Skeletal muscle tissue (tissue), 4 donors: ENCODE data around the gene REC114. TPM values are rescaled to one million over a fixed set of nuclear protein-coding genes. Genes with fewer than 3 reads are reported as not detected.
"Not testable (repeated sequence)": the region's sequence is repeated elsewhere in the genome, so short reads cannot be mapped to it uniquely, and the experiment has no call there.

Source experiments
- H3K27ac ChIP-seq: one replicate; pipeline ENCODE4 v1.7.0; 2013; ENCODE audit warnings: mild to moderate bottlenecking, low read depth, low read length, inconsistent platforms
- H3K27me3 ChIP-seq, 3 donors: one replicate each; pipeline ENCODE4 v1.7.0; 2013; ENCODE audit warnings: low read length in 3 of 3; ENCODE audit not compliant: control insufficient read depth in 3 of 3, insufficient read depth in 3 of 3
- H3K36me3 ChIP-seq, 3 donors: one replicate each; pipeline ENCODE4 v1.7.0; 2013; ENCODE audit warnings: low read length in 3 of 3; ENCODE audit not compliant: control insufficient read depth in 3 of 3, insufficient read depth in 3 of 3
- H3K4me1 ChIP-seq, 3 donors: one replicate each; pipeline ENCODE4 v1.7.0; 2013; ENCODE audit warnings: low read length in 3 of 3, mild to moderate bottlenecking in 3 of 3; ENCODE audit not compliant: control insufficient read depth in 3 of 3, insufficient read depth in 3 of 3
- H3K4me3 ChIP-seq, 3 donors: one replicate each; pipeline ENCODE4 v1.7.0; 2013; ENCODE audit warnings: low read length in 3 of 3
- H3K9ac ChIP-seq, 3 donors: one replicate each; pipeline ENCODE4 v1.7.0; 2013; ENCODE audit warnings: low read length in 3 of 3, mild to moderate bottlenecking in 3 of 3, moderate library complexity in 2 of 3, low read depth in 1 of 3
- H3K9me3 ChIP-seq, 3 donors: one replicate each; pipeline ENCODE4 v1.7.0; 2013; ENCODE audit warnings: low read length in 3 of 3; ENCODE audit not compliant: control insufficient read depth in 3 of 3
- total RNA-seq: library from RNA; depleted of rRNA; stranded (reverse); fragments of >200 nt; gene quantifications from one replicate; pipeline ENCODE4 v1.2.3, GENCODE V29; 2014
- donor health status: Osteomylitis.

Gene REC114
- total RNA-seq, 1 donor from 2014 or later = not detected

DNA sequence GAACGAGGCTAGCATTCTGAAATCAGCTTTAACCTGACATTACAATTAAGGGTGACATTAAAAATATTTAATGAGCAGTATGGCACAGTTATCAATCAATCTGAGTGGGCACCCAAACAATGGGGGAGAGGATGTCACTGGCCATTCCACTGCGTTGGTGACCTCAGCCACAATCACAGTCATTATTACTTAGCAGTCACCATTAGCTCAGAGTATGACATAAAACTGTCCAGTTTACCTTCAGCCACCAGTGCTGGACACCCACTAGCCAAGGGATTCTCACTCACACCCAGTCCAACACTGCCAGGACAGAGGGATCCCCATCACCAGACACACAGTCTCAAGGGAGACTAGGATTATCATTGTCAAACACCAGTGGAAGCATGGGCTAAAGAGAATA, 17.5 kb upstream of the REC114 start:
- Histone ChIP-seq H3K36me3 (no peaks in the 10 kb centered on the region), H3K9ac (no peak overlapping the region), H3K4me3 (no peak overlapping the region), H3K27me3 (peaks cover 4 to 12% (median 5%) of the 10 kb centered on the region in 3 donors), H3K4me1 (no peaks in the 10 kb centered on the region), H3K9me3 (no peaks in the 10 kb centered on the region), H3K27ac (no peak overlapping the region)

DNA sequence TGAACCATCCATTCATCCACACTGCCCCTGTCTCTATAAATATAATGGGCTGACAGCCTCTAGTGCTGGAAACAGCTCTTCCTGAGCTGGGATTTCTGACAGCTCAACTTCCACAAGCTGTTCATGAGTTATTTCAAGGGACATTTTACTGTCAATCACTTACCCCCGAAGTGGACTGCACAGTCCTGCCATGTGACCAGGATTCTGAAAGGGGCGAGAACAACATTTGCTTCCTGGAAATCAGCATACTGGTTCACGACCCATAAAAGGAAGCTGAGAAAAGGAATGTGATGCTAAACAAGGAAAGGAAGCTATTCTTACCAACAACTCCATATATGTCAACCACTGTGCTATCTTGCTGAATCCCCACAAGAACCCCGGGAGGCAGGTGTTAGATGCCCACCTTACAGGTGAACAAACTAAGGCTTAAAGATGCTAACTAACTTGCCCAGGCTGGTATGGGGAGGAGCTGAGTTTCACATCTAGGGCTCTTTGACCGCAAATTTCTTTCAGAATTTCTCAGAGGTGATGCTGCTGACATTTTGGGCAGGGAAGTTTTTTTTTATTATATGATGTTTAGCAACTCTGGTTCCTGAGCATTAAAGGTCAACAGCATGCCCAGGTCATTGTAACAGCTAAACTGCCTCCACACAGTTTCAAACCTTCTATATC, 16.5 kb upstream of the REC114 start:
- Histone ChIP-seq H3K36me3 (no peaks in the 10 kb centered on the region), H3K9me3 (no peaks in the 10 kb centered on the region), H3K4me1 (no peaks in the 10 kb centered on the region), H3K9ac (no peak overlapping the region), H3K27me3 (peaks cover 5 to 12% (median 8%) of the 10 kb centered on the region in 3 donors), H3K4me3 (no peak overlapping the region), H3K27ac (no peak overlapping the region)

DNA sequence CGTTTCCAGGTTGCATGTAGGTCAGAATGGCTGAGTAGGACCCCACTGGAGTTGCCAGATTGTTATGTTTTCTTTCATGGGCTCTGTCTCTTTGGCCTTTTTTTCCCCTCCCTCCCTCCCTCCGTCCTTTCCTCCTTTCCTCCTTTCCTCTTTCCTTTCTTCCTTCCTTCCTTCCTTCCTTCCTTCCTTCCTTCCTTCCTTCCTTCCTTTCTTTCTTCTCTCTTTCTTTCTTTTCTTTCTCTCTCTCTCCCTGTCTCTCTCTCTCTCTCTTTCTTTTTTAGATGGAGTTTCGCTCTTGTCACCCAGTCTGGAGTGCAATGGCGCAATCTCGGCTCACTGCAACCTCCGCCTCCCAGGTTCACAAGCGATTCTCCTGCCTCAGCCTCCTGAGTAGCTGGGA, 11.6 kb upstream of the REC114 start:
- H3K9me3 ChIP-seq, H3K36me3 ChIP-seq, H3K4me1 ChIP-seq, H3K9ac ChIP-seq, H3K4me3 ChIP-seq, H3K27ac ChIP-seq: not testable (repeated sequence)
- H3K27me3 ChIP-seq = peaks cover 10 to 12% (median 11%) of the 10 kb centered on the region in 3 donors

DNA sequence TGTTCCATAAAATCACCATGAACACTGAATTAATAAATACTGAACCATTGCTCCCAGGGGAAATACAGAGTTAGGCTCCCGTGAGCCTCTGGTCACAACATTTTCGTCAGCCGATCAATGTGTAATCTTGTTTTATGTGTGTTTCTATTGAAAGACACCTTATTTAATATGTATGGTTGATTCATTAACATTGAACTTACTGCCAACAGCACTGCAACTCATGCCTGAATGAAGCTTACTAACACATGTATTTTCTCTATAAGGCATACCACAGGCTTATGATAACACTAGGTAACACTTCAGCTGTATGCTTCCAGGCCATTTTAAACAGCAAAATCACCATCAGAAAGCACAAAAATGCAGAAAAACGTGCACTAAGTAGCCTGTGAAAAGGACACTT, 9.1 kb upstream of the REC114 start:
- Histone ChIP-seq H3K9me3 (no peaks in the 10 kb centered on the region), H3K4me3 (no peak overlapping the region), H3K9ac (no peak overlapping the region), H3K27ac (no peak overlapping the region), H3K4me1 (no peaks in the 10 kb centered on the region), H3K27me3 (peaks cover 18 to 20% (median 19%) of the 10 kb centered on the region in 3 donors), H3K36me3 (no peaks in the 10 kb centered on the region)

DNA sequence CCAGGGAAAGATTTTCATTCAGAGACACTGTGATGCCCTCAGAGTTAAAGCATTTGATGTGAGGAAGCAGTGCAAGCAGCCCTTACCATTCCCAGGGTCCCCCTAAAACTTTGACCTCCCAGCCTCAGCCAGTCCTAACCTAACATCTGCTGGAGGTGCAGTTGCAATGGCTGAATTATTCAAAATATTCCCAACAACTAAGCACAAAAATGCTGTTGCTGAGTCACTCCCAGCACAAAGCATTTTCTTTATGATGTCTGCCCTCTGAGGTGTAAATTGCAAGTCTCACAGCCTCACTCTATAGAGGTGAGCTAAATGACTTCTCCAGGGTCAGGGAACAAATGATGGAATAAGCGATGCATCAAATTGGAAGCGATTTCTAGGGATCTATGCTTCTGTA, 6.4 kb upstream of the REC114 start:
- H3K36me3 ChIP-seq = no peaks in the 10 kb centered on the region
- no peak overlapping the region for H3K9ac ChIP-seq
- H3K9me3 ChIP-seq = no peaks in the 10 kb centered on the region
- no peak overlapping the region for H3K4me3 ChIP-seq
- no peaks in the 10 kb centered on the region for H3K4me1 ChIP-seq
- no peak overlapping the region for H3K27ac ChIP-seq
- H3K27me3 ChIP-seq = peaks cover 14 to 20% (median 19%) of the 10 kb centered on the region in 3 donors

DNA sequence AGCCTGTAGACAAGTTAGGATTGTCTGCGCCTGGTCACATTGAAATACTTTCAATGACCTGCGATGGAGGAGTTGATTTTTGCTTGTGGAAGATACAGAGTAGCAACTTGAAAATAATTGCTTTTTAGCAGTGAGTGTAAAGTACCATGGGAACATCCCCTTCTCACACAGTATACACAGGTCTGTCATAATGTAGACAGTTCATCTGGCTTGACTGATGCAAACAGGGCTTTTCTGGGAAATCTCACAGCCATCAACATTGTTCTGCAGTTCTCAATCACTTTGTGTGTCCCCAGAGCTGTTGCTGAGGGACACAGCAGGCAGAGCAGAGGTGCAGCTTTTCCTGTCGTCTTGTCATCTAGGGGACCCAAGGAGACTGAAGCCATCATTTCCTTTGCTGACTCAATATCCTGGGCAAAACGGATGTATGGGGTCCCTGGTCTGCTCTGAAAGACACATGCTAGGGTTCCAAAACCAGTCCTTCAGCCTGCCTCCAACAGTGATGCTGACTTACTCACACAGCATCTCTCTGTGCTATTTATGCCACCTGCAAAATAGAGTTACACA, 5.3 kb upstream of the REC114 start:
- H3K36me3 ChIP-seq = no peaks in the 10 kb centered on the region
- peaks cover 16 to 23% (median 19%) of the 10 kb centered on the region in 3 donors for H3K27me3 ChIP-seq
- no peaks in the 10 kb centered on the region for H3K4me1 ChIP-seq
- no peak overlapping the region for H3K27ac ChIP-seq
- H3K9me3 ChIP-seq = no peaks in the 10 kb centered on the region
- no peak overlapping the region for H3K9ac ChIP-seq
- H3K4me3 ChIP-seq = no peak overlapping the region

DNA sequence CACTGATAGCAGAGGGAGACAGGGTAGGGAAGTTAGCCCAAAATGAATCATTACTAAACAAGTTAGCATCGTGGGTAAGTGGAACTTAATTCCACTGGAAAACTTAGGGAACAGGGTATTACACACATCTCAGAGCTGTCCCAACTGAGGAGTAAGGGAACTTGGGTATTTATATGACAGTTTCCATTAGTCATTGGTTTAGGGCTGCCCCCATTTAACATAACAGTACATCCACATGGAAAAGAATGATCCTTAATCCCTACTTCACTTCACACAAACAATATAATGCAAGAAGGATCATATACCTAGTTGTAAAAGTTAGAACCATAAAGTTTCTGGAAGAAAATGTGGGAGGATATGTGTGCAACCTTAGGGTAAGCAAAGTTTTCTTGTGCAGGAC, 4.3 kb upstream of the REC114 start:
- Histone ChIP-seq H3K9ac (no peak overlapping the region), H3K27me3 (peaks cover 19 to 25% (median 21%) of the 10 kb centered on the region in 3 donors), H3K4me3 (no peak overlapping the region), H3K27ac (no peak overlapping the region), H3K4me1 (no peaks in the 10 kb centered on the region), H3K9me3 (no peaks in the 10 kb centered on the region), H3K36me3 (no peaks in the 10 kb centered on the region)

DNA sequence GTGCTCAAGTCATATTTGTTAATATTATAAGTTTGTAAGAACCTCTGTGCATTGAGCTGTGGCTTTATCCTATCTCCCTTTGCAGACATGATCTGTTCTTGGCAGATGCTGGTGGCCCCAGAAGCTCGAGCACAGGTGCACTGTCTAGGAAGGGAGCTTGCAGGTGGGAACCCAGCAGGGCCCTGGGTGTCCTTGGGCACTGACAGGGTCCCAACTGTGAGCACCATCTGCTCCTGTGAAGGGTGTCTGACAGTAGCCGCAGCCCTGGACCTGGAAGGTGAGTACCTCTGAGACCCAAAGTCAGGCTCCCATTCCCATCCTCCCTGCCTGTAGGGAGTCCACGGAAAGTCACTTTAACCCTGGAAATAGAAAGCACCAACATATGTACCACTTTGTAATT, 2.4 kb upstream of the REC114 start:
- H3K36me3 ChIP-seq = no peaks in the 10 kb centered on the region
- no peak overlapping the region for H3K4me3 ChIP-seq
- H3K9ac ChIP-seq = no peak overlapping the region
- H3K9me3 ChIP-seq = no peaks in the 10 kb centered on the region
- peaks cover 14 to 19% (median 18%) of the 10 kb centered on the region in 3 donors for H3K27me3 ChIP-seq
- no peaks in the 10 kb centered on the region for H3K4me1 ChIP-seq
- H3K27ac ChIP-seq = no peak overlapping the region

DNA sequence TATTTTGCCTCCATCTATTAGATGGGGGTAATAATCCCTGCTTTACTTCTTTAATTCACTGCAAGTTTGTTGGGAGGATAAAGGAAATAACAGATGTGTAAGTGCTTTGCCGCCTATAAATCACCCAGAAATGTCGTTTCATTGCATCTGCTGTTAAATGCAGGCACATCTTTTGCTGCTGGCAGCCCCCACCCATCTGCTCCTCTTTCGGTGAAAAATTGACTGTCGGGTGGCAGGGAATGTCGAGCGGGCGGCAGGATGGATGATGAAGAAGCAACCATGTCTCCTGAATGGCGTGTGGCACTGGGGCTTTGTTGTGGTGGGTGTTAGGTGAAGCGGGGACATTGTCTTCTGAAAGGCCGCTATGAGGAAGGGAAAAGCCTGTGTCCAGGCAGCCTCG, 543 bp upstream of the REC114 start:
- Histone ChIP-seq H3K36me3 (no peaks in the 10 kb centered on the region), H3K27ac (no peak overlapping the region), H3K9me3 (no peaks in the 10 kb centered on the region), H3K9ac (no peak overlapping the region), H3K4me3 (no peak overlapping the region), H3K27me3 (peaks cover 10 to 19% (median 12%) of the 10 kb centered on the region in 3 donors), H3K4me1 (no peaks in the 10 kb centered on the region)

DNA sequence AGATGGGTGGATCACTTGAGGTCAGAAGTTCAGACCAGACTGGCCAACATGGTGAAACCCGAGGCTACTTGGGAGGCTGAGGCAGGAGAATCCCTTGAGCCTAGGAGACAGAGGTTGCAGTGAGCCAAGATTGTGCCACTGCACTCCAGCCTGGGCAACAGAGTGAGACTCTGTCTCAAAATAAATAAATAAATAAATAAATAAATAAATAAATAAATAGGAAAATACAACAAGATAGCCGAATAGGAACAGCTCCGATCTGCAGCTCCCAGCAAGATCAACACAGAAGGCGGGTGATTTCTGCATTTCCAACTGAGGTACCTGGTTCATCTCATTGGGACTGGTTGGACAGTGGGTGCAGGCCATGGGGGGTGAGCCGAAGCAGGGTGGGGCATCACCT, 4.5 kb downstream of the REC114 start:
- not testable (repeated sequence) for H3K9ac ChIP-seq, H3K9me3 ChIP-seq, H3K4me1 ChIP-seq, H3K27ac ChIP-seq, H3K36me3 ChIP-seq, H3K4me3 ChIP-seq
- H3K27me3 ChIP-seq = peaks cover 0 to 10% (median 4%) of the 10 kb centered on the region in 3 donors
